GM20431 (cell line): Measurements from ENCODE around the gene NAV3.

Source experiments
- in situ Hi-C: fragments of 300-500 bp; cut with MseI, MboI; formaldehyde crosslinking; loops from one replicate; pipeline ENCODE4 v1.15.0; 2020; ENCODE audit warnings: low sequenced_read_pairs; ENCODE audit not compliant: unreplicated experiment

The NAV3 gene

DNA sequence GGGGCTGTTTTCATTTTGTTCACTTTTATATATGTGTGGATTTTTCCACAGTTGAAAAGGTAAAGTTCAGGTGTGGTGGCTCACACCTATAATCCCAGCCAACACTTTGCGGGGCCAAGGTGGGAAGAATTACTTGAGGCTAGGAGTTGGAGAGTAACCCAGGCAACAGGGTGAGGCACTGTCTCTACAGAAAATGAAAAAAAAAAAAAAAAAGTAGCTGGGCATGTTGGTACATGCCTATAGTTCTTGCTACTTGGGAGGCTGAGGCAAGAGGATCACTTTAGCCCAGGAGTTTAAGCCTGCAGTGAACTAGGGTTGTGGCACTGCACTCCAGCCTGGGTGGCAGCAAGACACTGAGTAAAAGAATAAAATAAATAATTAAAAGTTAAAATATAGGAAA is 326.5 kb downstream of the NAV3 start:
- in situ Hi-C loops = no loop called here

DNA sequence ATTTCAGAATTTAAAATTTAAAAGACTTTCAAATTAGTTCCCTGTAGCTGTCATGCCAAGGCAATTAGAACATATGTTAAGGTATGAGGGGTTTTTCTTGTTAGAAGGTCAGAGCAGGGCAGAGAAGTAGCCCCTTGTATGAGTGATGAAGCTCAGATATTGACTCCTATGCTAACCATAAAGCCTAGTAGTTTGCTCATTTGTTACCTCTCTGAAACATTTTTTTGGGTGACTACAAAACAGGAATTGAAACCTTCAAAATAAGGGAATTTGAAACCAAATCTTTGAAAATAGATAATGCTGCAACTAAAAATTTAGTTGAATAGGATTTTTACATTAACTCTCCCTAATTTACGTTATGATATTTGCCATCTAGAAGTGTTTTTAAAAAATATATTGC is 333.5 kb downstream of the NAV3 start:
- in situ Hi-C loops = no loop called here

DNA sequence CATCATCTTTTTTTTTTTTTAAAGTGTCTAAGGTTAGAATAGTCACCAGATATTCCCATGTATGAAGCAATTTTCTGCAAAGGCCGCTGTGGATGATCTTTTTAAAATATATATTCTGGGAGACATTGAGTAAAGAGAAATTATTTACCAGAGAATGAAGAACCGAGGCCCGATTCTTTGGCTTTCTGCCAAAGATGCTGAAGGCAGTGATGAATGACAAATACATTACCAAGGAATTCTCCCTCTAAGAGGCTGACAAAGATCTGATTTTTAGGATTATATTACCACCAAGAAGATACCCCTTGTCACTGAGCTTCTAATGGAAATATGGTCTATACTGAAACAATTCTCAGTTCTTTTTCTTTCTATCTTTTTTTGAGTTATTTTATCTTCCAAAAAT is 336.8 kb downstream of the NAV3 start:
- in situ Hi-C loops = no loop called here

- in situ Hi-C loops = no loop called here
Measured at GRCh38 chr12:78171061-78171460, 340.4 kb downstream of the NAV3 start.

DNA sequence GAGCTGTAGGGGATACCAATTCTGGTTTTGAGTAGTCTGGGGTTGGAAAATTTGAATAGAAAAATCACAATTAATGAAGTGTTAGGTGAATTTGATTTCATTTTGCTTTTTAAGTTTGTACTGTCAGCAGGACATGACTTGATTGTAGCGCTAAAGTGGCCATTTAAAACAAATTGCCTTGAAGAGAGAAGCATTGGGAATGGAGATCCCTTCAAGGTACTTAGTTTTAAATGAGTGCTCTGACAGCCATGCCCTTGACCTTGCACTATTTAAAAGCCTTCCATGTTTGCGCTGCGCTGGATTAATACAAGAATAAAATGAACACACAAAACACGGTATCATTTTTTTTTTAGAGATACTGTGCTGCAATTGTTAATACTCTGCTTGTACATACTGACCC is 345.9 kb downstream of the NAV3 start:
- in situ Hi-C loops = no loop called here

- in situ Hi-C loops = no loop called here
Measured at GRCh38 chr12:78177298-78177697, 346.6 kb downstream of the NAV3 start.

DNA sequence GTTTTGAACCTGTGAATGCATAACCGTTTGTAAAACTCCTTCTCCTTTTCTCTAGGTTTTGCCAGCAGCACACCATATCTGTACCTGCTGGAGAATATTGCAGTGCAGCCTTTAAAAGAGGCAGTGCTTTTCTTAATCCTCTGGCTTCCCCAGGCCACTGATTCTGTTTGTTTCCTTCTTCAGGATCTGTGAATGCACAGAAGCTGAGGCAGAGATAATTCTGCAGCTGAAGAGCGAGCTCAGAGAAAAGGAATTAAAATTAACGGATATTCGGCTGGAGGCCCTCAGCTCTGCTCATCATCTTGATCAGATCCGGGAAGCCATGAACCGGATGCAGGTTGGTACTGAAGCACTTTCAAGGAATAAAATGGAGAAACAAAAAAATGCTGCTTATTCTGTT is 348.7 kb downstream of the NAV3 start:
- in situ Hi-C loops = no loop called here

DNA sequence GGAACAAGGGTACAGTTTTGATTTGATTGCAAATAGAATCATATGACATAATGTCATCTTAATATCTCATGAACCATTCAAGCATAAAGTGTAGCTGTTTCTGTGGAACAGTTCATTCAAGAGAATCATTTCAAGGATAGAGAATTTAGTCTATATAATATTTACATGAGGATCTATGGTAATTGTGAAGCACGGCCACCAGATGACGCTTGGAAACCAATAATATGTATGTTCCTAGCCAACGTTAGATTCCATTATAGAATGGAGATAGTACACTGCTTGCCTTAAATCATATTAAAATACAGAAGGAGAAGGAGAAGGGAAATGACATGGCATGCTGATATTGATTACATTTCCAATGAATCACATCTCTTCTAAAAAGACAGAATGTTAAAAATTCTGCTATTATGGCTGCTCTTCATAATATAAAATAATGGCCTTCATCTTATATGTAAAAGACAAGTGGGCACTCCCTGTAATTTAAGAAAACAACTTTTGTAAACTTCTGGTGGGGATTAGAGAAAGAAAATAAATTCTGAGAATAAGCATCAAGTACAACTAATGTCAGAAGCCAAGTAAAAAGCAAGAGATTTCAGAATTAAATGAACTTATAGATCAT is 351.0 kb downstream of the NAV3 start:
- in situ Hi-C loops = no loop called here

- in situ Hi-C loops = no loop called here
Measured at GRCh38 chr12:78183824-78184223, 353.1 kb downstream of the NAV3 start.

- in situ Hi-C loops = no loop called here
Measured at GRCh38 chr12:78185109-78185508, 354.4 kb downstream of the NAV3 start.

DNA sequence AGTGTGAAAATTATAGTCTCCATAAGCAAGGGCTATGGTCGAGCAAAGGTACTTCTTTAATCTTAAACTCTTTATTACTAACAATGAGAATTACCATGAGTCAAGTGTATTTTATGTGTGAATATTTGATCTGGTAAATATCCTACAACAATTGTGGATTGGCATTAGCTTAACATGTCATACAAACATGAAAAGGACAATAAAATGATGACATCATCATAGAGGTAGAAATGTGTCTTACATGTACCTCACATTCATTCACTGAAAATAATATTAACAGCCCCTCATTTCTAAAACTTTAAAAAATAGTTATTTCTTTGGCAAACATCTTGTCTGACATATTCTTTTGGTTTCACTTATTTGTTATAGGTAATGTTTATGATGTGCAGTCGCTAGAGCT is 355.0 kb downstream of the NAV3 start:
- in situ Hi-C loops = no loop called here

GRCh38 chr12:78186670-78187069 is 356.0 kb downstream of the NAV3 start:
- in situ Hi-C loops = no loop called here

DNA sequence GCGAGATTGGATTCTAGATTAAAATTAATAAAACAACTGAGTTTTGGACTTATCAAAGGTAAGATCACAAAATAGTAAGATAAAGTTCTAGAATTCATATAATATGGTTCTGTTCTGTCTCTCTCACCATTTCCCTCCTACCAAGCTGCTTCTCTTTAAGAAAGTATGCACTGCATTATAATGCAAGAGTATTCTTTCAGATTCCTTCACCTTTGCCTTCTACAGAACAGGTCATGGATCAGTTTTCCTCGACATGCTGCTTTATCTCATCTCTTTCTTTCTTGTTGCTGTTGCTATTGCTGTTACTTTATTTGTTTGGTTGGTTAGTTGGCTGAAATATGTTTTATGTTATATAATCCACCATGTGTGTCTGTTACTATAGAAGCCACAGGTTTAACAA is 357.0 kb downstream of the NAV3 start:
- in situ Hi-C loops = no loop called here

DNA sequence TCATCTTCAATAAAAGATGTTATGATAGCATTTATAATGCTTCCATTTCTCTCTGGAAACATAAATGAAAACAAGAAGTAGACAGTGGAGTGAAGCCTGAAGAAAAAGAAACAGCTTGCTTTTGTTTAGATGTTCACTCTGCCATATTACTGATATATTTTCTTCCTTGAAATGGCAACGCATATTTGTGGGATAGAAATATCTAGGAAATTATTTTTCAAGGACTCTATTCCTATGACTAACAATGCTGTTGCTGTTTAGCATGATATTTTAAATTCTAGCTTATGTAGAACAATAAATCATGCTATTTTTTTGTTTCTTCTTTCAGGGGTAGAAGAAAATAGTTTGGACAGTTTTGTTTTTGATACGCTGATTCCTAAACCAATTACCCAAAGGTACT is 359.0 kb downstream of the NAV3 start:
- in situ Hi-C loops = no loop called here

- in situ Hi-C loops = no loop called here
Measured at GRCh38 chr12:78191611-78192010, 360.9 kb downstream of the NAV3 start.

DNA sequence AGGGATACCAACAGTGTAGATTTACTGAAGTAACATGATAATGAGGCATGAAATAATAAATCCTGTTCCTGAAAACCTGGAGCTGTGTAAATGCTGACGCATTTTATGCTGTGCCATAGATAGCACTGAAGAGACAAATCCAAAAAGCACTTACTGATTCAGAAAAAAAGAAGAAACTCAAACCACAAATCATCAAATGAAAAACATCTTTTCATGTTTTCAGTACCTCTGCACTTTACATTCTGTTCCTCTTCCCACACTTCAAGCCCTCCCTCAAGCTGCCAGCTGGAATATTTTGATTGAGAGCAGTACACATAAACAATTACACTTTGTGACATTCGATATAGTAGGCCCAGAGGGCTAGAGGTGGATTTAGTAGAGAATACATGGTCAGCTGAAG is 362.3 kb downstream of the NAV3 start:
- in situ Hi-C loops = no loop called here

DNA sequence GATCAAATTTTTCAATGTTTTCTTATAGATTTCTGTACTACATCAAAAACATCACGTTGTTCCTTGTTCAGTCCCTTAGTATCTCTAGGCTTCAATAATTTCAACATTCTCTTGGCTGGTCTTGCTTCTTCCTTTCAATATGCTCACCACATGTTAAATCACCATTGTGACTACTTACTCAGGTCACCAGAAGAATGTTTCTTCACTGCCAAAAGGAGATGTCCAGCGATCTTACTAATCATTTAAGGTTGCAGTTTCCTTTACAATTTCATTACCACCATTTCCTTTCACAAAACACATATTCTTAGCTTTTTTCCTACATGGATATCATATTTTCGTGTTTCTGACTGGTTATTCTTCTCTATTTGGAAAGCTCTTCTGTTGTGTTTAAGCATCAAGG is 363.8 kb downstream of the NAV3 start:
- in situ Hi-C loops = no loop called here

DNA sequence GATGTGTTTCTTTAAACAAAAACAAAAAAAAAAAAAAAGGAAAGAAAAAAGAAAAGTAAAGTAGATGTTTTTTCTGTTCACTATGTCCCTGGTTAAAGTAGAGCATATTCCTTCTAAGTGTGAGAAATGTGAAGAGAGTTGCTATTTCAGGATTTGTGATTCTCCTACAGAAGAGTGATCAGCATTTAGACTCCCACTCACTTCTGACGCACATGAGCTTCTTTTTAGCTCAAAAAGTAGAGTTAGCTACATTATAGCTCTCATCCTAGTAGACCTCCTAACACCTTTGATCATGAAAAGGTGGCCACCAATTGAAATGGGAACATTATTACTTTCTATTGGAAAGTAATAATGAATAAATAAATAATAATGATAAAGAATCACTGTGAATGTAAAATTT is 368.2 kb downstream of the NAV3 start:
- in situ Hi-C loops = no loop called here

DNA sequence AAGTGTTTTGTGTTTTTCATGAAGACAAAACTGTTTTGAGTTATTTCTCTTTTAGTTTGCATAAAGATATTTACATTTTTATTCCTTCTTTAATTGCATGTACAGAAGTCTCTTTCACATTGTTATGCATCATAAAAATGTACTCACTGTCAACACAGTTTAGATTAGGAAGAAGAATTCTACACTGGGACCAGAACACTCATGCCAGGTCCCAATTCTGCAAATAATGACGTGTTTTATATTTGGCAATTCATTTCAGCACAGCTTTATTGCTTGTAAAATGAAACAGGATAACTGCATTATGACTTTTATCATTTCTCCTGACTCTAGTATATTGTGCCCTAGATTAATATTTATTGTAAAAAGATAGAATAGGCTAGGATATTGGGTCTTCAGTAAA is 369.2 kb downstream of the NAV3 start:
- in situ Hi-C loops = no loop called here

DNA sequence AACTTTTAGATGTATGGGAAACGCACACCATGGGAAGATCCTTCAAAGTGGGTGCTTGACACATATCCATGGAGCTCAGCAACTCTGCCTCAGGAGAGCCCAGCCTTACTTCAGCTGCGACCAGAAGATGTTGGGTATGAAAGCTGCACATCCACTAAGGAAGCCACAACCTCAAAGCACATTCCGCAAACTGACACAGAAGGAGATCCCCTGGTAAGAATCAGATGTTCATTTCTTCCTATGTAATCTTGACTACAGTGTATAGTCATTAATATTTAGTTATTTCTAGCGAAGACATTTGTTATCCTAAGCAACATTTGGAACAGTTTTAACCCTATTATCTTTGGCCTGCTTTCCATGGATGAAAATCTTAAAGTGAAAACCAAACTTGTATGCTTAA is 374.2 kb downstream of the NAV3 start:
- in situ Hi-C loops = no loop called here

GRCh38 chr12:78208092-78208491 is 377.4 kb downstream of the NAV3 start:
- in situ Hi-C loops = no loop called here

DNA sequence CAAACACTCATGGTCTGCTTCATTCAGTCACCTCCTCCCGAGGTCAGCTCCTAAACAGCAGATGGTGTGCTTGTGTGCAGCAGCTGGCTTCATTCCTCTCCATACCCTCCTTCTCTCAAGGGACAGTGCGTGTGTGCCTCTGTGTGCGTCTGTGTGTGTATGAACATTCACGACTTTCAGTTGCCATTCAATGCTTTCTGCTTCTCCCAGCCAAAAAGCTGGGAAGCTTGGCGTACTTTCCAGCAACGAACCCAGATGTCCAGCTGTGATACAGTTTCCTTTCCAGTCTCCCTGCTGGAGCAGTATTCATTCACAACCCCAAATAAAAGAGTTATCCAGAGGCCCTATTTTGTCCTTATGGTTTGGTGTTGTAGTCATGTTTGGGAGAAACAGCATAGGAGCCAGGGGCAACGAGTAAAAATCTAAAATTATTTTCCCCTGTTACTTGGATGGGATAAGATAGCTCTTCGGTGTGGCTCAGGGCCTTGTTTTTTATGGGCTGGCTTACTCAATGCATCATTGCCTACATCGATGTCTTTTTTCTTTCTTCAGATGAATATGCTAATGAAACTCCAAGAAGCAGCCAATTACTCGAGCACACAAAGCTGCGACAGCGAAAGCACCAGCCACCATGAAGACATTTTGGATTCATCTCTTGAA is 379.3 kb downstream of the NAV3 start:
- in situ Hi-C loops = no loop called here
